ENCODE data around the gene FRY.

Gene FRY

GRCh38 chr13:32142956-32143375 lies 111.4 kb downstream of the FRY start:
- peak; percentile 89 for ATAC-seq
- TF ChIP-seq TOX (CRISPR knock-in tag; IDR thresholded peaks at IDR 0.05; ENCODE audit: borderline replicate concordance) (no peak), CSDC2 (CRISPR knock-in tag; IDR thresholded peaks at IDR 0.05) (no peak), ISL1 (CRISPR knock-in tag; IDR thresholded peaks at IDR 0.05) (peak; percentile 98), TCF4 (CRISPR knock-in tag; IDR thresholded peaks at IDR 0.05; ENCODE audit: borderline replicate concordance) (peak; percentile 43; the same call in 1 of the 2 replicates), CREB5 (CRISPR knock-in tag; IDR thresholded peaks at IDR 0.05; ENCODE audit: low read depth) (peak; percentile 40), TSHZ2 (CRISPR knock-in tag; IDR thresholded peaks at IDR 0.05) (0 out of 2 replicates have a peak, but pooled peaks have one; percentile 25), POU6F1 (CRISPR knock-in tag; IDR thresholded peaks at IDR 0.05; ENCODE audit: borderline replicate concordance, low read depth) (no peak), CSRNP3 (CRISPR knock-in tag; IDR thresholded peaks at IDR 0.05) (0 out of 2 replicates have a peak, but pooled peaks have one; percentile 39), SNAI2 (CRISPR knock-in tag; IDR thresholded peaks at IDR 0.05) (0 out of 2 replicates have a peak, but pooled peaks have one; percentile 70), ZFP30 (CRISPR knock-in tag; IDR thresholded peaks at IDR 0.05) (no peak), ZNF70 (CRISPR knock-in tag; IDR thresholded peaks at IDR 0.05) (no peak), OSR1 (CRISPR knock-in tag; IDR thresholded peaks at IDR 0.05) (no peak)

GRCh38 chr13:32147193-32147592 lies 115.6 kb downstream of the FRY start:
- ATAC-seq, result no peak
- no peak for TF ChIP-seq ZNF70 (CRISPR knock-in tag; IDR thresholded peaks at IDR 0.05)
- TF ChIP-seq ESRRG (CRISPR knock-in tag; IDR thresholded peaks at IDR 0.05), result no peak

- no peak for ATAC-seq
Measured at GRCh38 chr13:32147976-32148375, 116.4 kb downstream of the FRY start.

GRCh38 chr13:32150239-32150638 lies 118.7 kb downstream of the FRY start:
- no peak for ATAC-seq
- no peak for TF ChIP-seq OSR1 (CRISPR knock-in tag; IDR thresholded peaks at IDR 0.05)
- TF ChIP-seq PATZ1 (CRISPR knock-in tag; IDR thresholded peaks at IDR 0.05; ENCODE audit: borderline replicate concordance), result no peak
- no peak for TF ChIP-seq RARB (CRISPR knock-in tag; IDR thresholded peaks at IDR 0.05)
- no peak for TF ChIP-seq ZC3H10 (CRISPR knock-in tag; IDR thresholded peaks at IDR 0.05)
- no peak for TF ChIP-seq ZNF565 (CRISPR knock-in tag; conservative IDR thresholded peaks at IDR 0.05; ENCODE audit: low read depth)
- no peak for TF ChIP-seq GLIS3 (CRISPR knock-in tag; IDR thresholded peaks at IDR 0.05)
- no peak for TF ChIP-seq ZFP30 (CRISPR knock-in tag; IDR thresholded peaks at IDR 0.05)
- TF ChIP-seq ARNTL (CRISPR knock-in tag; IDR thresholded peaks at IDR 0.05; ENCODE audit: borderline replicate concordance, low read depth), result no peak
- TF ChIP-seq ISL1 (CRISPR knock-in tag; IDR thresholded peaks at IDR 0.05), result no peak
- TF ChIP-seq ZNF8 (CRISPR knock-in tag; IDR thresholded peaks at IDR 0.05), result no peak
- no peak for TF ChIP-seq CSRNP3 (CRISPR knock-in tag; IDR thresholded peaks at IDR 0.05)
- no peak for TF ChIP-seq ZNF70 (CRISPR knock-in tag; IDR thresholded peaks at IDR 0.05)
- TF ChIP-seq POU6F1 (CRISPR knock-in tag; IDR thresholded peaks at IDR 0.05; ENCODE audit: borderline replicate concordance, low read depth), result no peak
- TF ChIP-seq CSDC2 (CRISPR knock-in tag; IDR thresholded peaks at IDR 0.05), result no peak

More at GRCh38 chr13:32147976-32148375, 116.4 kb downstream of the FRY start:
- 0 out of 2 replicates have a peak, but pooled peaks have one; percentile 19 for TF ChIP-seq ISL1 (CRISPR knock-in tag; IDR thresholded peaks at IDR 0.05)
- TF ChIP-seq SNAI2 (CRISPR knock-in tag; IDR thresholded peaks at IDR 0.05), result no peak

Measured in SK-N-SH treated with all-trans-retinoic acid at 6 μM for 48 hours (cell line).